ENCODE measurements around the gene SLC12A2. TPM values are rescaled to one million over a fixed set of nuclear protein-coding genes. Genes with fewer than 3 reads are reported as not detected.

Gene SLC12A2
- total RNA-seq, 2 experiments from 2014 or later, result 13.7 to 16.4 TPM

DNA sequence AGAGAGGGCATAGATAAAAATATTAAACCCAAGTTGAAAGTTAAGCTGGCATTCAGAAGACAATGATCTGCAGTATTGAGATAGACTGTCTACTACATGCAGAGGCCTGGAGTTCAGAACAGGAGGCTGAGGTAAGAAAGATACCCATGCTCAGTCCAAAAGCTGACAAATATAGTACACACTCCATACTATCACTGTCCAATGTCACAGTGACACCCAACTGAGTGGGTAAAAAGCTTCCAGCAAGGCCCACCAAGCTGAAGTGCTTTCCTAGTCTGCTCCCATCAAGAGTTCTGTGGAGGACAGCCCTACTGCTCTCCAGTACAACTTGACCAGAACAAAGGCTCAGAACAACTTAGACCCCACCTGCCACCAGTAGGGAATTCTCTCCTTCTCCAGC is 124.9 kb downstream of the SLC12A2 start:
- Mint-ChIP-seq H3K9me3 (no peaks in the 10 kb centered on the region), H3K4me3 (no peak overlapping the region), H3K27me3 (peaks cover 13% of the 10 kb centered on the region), H3K27ac (no peak overlapping the region), H3K36me3 (ENCODE audit: low read depth) (no peaks in the 10 kb centered on the region), H3K4me1 (ENCODE audit: low read depth) (no peaks in the 10 kb centered on the region)
- TF ChIP-seq, protein P1, sequence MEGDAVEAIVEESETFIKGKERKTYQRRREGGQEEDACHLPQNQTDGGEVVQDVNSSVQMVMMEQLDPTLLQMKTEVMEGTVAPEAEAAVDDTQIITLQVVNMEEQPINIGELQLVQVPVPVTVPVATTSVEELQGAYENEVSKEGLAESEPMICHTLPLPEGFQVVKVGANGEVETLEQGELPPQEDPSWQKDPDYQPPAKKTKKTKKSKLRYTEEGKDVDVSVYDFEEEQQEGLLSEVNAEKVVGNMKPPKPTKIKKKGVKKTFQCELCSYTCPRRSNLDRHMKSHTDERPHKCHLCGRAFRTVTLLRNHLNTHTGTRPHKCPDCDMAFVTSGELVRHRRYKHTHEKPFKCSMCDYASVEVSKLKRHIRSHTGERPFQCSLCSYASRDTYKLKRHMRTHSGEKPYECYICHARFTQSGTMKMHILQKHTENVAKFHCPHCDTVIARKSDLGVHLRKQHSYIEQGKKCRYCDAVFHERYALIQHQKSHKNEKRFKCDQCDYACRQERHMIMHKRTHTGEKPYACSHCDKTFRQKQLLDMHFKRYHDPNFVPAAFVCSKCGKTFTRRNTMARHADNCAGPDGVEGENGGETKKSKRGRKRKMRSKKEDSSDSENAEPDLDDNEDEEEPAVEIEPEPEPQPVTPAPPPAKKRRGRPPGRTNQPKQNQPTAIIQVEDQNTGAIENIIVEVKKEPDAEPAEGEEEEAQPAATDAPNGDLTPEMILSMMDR (IDR thresholded peaks at IDR 0.05), result no peak
- no peak for DNase-seq
- Histone ChIP-seq H3K9me3 (ENCODE audit: control insufficient read depth in 1 of 2, insufficient read depth in 1 of 2, low read length in 2 of 2) (no peaks in the 10 kb centered on the region), H3K27ac (ENCODE audit: low read depth in 1 of 2, low read length in 2 of 2) (no peak overlapping the region), H3K4me1 (ENCODE audit: insufficient read depth, low read length) (no peaks in the 10 kb centered on the region), H3K36me3 (ENCODE audit: insufficient read depth, low read length) (no peaks in the 10 kb centered on the region), H3K4me3 (ENCODE audit: low read length) (no peak overlapping the region), H3K27me3 (ENCODE audit: control insufficient read depth in 1 of 2, insufficient read depth in 2 of 2, low read length in 2 of 2) (no peaks in the 10 kb centered on the region)
- ChIA-PET CTCF (interaction anchor here (0.7 kb wide), 1 partner anchor 15 kb away, joined by 3 read pairs; no protein-coding TSS in a partner anchor), POLR2A (no interaction called here)
- intact Hi-C loops (cut with DNase I, micrococcal nuclease), result loop anchor here (10.0 kb wide), 2 partner anchors 334 to 886 kb away; partner anchors contain the start of gene ISOC1 (in 1 of the 2)
- ATAC-seq (ENCODE audit: poor library complexity), result no peak

DNA sequence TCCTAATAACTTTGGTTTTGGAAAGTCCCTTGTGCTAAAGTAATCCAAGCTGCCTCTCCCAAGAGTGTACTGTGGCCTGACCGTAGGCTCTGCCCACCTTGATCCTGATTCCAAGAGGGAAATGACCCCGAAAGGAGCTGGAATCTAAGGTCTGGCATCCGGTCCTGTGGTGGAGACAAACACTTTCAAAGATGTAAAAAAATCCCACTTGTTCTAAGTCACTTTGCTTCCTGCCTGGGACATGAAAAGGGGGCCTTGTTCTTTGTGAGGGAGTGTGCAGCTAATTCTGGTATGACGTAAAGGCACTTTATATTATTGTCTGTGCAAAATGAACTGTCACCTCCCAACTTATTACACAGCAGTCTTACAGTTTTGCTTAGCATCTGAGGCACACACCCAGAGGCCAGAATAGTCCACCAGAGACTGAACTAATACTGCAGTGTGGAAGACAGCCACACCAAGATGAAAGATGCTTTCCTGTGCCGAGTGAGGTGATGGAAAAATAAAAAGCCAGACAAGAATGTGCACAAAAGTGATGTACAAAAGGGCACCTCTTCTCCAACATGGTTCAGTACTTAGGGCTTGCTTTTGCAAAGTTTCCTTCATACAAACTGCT is 128.7 kb downstream of the SLC12A2 start:
- Mint-ChIP-seq H3K27me3 (peaks cover 13% of the 10 kb centered on the region), H3K4me1 (ENCODE audit: low read depth) (no peaks in the 10 kb centered on the region), H3K9me3 (no peaks in the 10 kb centered on the region), H3K27ac (no peak overlapping the region), H3K4me3 (no peak overlapping the region), H3K36me3 (ENCODE audit: low read depth) (no peaks in the 10 kb centered on the region)
- TF ChIP-seq, protein P1 (IDR thresholded peaks at IDR 0.05), result no peak
- DNase-seq, result no peak
- no peak overlapping the region for H3K4me3 ChIP-seq (ENCODE audit: low read length)
- no peaks in the 10 kb centered on the region for H3K36me3 ChIP-seq (ENCODE audit: insufficient read depth, low read length)
- POLR2A ChIA-PET, result no interaction called here
- H3K9me3 ChIP-seq (ENCODE audit: control insufficient read depth in 1 of 2, insufficient read depth in 1 of 2, low read length in 2 of 2), result no peaks in the 10 kb centered on the region
- H3K27ac ChIP-seq (ENCODE audit: low read depth in 1 of 2, low read length in 2 of 2), result no peak overlapping the region
- H3K27me3 ChIP-seq (ENCODE audit: control insufficient read depth in 1 of 2, insufficient read depth in 2 of 2, low read length in 2 of 2), result no peaks in the 10 kb centered on the region
- no peaks in the 10 kb centered on the region for H3K4me1 ChIP-seq (ENCODE audit: insufficient read depth, low read length)
- CTCF ChIA-PET, result no interaction called here
- ATAC-seq (ENCODE audit: poor library complexity), result no peak
- intact Hi-C loops (cut with DNase I, micrococcal nuclease), result loop anchor here (2.0 to 5.0 kb wide), 4 partner anchors 465 to 1641 kb away; no protein-coding TSS in a partner anchor

DNA sequence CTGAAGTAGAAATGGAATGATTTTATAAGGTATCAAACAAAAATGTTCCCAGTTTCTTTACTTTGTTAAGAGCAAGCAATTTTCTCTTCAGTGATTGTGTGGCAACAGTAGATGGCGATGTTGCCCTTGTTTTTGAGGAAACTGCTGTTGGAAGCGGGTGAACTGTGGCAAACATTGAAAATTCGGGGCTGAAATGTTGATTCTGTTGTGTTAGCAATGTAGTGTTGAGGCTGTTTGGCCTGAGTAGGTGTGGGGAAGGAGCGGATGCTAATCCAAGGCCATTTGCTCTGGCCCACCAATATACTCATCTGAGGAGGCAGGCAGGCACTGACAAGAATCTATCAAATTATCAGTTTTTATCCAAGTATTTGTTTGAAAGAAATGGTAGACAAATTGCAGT is 129.8 kb downstream of the SLC12A2 start:
- H3K27me3 ChIP-seq (ENCODE audit: control insufficient read depth in 1 of 2, insufficient read depth in 2 of 2, low read length in 2 of 2), result no peaks in the 10 kb centered on the region
- H3K4me3 ChIP-seq (ENCODE audit: low read length), result no peak overlapping the region
- no peak overlapping the region for H3K27ac ChIP-seq (ENCODE audit: low read depth in 1 of 2, low read length in 2 of 2)
- intact Hi-C loops (cut with DNase I, micrococcal nuclease), result loop anchor here (2.0 to 5.0 kb wide), 4 partner anchors 464 to 1639 kb away; no protein-coding TSS in a partner anchor
- DNase-seq, result peak in 7 of 14 experiments; percentile 6 to 66 (median 38)
- H3K9me3 ChIP-seq (ENCODE audit: control insufficient read depth in 1 of 2, insufficient read depth in 1 of 2, low read length in 2 of 2), result no peaks in the 10 kb centered on the region
- ChIA-PET CTCF (no interaction called here), POLR2A (no interaction called here)
- no peaks in the 10 kb centered on the region for H3K36me3 Mint-ChIP-seq (ENCODE audit: low read depth)
- TF ChIP-seq, protein P1 (IDR thresholded peaks at IDR 0.05), result peak; percentile 56
- no peaks in the 10 kb centered on the region for H3K4me1 Mint-ChIP-seq (ENCODE audit: low read depth)
- peaks cover 7% of the 10 kb centered on the region for H3K27me3 Mint-ChIP-seq
- H3K27ac Mint-ChIP-seq, result no peak overlapping the region
- H3K36me3 ChIP-seq (ENCODE audit: insufficient read depth, low read length), result no peaks in the 10 kb centered on the region
- H3K4me1 ChIP-seq (ENCODE audit: insufficient read depth, low read length), result no peaks in the 10 kb centered on the region
- H3K9me3 Mint-ChIP-seq, result no peaks in the 10 kb centered on the region
- no peak overlapping the region for H3K4me3 Mint-ChIP-seq
- no peak for ATAC-seq (ENCODE audit: poor library complexity)

Measured in CD4-positive, alpha-beta T cell (primary cell).